Smooth muscle cell (in vitro differentiated cells): Measurements from ENCODE around the gene SLC7A6. TPM values are rescaled to one million over a fixed set of nuclear protein-coding genes. Genes with fewer than 3 reads are reported as not detected.
A peak's percentile ranks its signal among the peaks of the same experiment; 100 is the strongest.

Experiments
- DNase-seq: peaks from one replicate; lab custom pipeline; 2025; ENCODE audit not compliant: unreplicated experiment; lab: John Stamatoyannopoulos, UW
- H2AFZ ChIP-seq: fragments of 200-600 bp; sonication (generic); 2 replicates; pipeline ENCODE4 v1.6.0; 2016; ENCODE audit warnings: antibody characterized with exemption, low read depth, mild to moderate bottlenecking
- H3F3A ChIP-seq: fragments of 200-600 bp; sonication (generic); 2 replicates; pipeline ENCODE4 v1.6.0; 2017; ENCODE audit warnings: antibody characterized with exemption, low read depth
- H3K27ac ChIP-seq: fragments of 200-600 bp; sonication (generic); 2 replicates; pipeline ENCODE4 v1.5.1; 2016; ENCODE audit warnings: low read depth, mild to moderate bottlenecking
- H3K27me3 ChIP-seq: fragments of 200-600 bp; sonication (generic); 2 replicates; pipeline ENCODE4 v1.6.1; 2016; ENCODE audit warnings: low read depth, mild to moderate bottlenecking
- H3K36me3 ChIP-seq: fragments of 200-600 bp; sonication (generic); 2 replicates; pipeline ENCODE4 v1.5.1; 2016; ENCODE audit warnings: low read depth
- H3K4me1 ChIP-seq: fragments of 200-600 bp; sonication (generic); 2 replicates; pipeline ENCODE4 v1.5.1; 2016; ENCODE audit warnings: low read depth
- H3K4me2 ChIP-seq: fragments of 200-600 bp; sonication (generic); 2 replicates; pipeline ENCODE4 v1.6.0; 2016; ENCODE audit warnings: mild to moderate bottlenecking
- H3K4me3 ChIP-seq: fragments of 200-600 bp; sonication (generic); 2 replicates; pipeline ENCODE4 v1.5.1; 2016; ENCODE audit warnings: mild to moderate bottlenecking
- H3K79me2 ChIP-seq: fragments of 200-600 bp; sonication (generic); 2 replicates; pipeline ENCODE4 v1.6.0; 2016; ENCODE audit warnings: low read depth, mild to moderate bottlenecking
- H3K9ac ChIP-seq: fragments of 200-600 bp; sonication (generic); 2 replicates; pipeline ENCODE4 v1.6.0; 2016; ENCODE audit warnings: low read depth
- H3K9me3 ChIP-seq: fragments of 200-600 bp; sonication (generic); replicated peaks from 2 replicates; pipeline ENCODE4 v1.5.1; 2016; ENCODE audit warnings: low read depth
- H4K20me1 ChIP-seq: fragments of 200-600 bp; sonication (generic); 2 replicates; pipeline ENCODE4 v1.6.0; 2016; ENCODE audit warnings: low read depth
- CTCF ChIP-seq: fragments of 200-600 bp; sonication (generic); IDR thresholded peaks from 2 replicates; pipeline ENCODE4 v1.5.1; 2017; ENCODE audit warnings: borderline replicate concordance, mild to moderate bottlenecking, antibody characterized with exemption; ENCODE audit not compliant: insufficient read depth, poor library complexity, severe bottlenecking
- WGBS: methylation state at CpG from one replicate; pipeline ENCODE4 v1.1.7; 2016; ENCODE audit warnings: low lambda C conversion rate; 5-methylcytosine and 5-hydroxymethylcytosine counted together
- polyA plus RNA-seq: library from polyadenylated mRNA; unstranded; fragments of >200 nt; fragmentation: Nextera tagmentation; extraction: Ambion mirVana; gene quantifications from 2 replicates; pipeline ENCODE4 v1.2.1, GENCODE V29; 2016
- total RNA-seq: library from RNA; depleted of rRNA; stranded (reverse); fragments of >200 nt; gene quantifications from 2 replicates; pipeline ENCODE4 v1.2.3, GENCODE V29; 2014

Gene SLC7A6
- total and polyA plus RNA-seq, 2 experiments from 2014 or later: 11.4 to 16.5 TPM

- Histone ChIP-seq H2AFZ (no peak overlapping the region), H3K27ac (no peak overlapping the region), H3K9me3 (no peaks in the 10 kb centered on the region), H3K27me3 (no peaks in the 10 kb centered on the region), H4K20me1 (peaks cover 19% of the 10 kb centered on the region), H3K9ac (no peak overlapping the region), H3K4me3 (no peak overlapping the region), H3K36me3 (no peaks in the 10 kb centered on the region), H3K79me2 (peaks cover 45% of the 10 kb centered on the region), H3F3A (peaks cover 6% of the 10 kb centered on the region), H3K4me2 (no peak overlapping the region), H3K4me1 (peaks cover 11% of the 10 kb centered on the region)
- no peak for TF ChIP-seq CTCF
- WGBS: 92% methylated on average over 3 of the region's 3 CpGs
- no peak for DNase-seq
These were observed 42.3 kb downstream of the SLC7A6 start for GRCh38 chr16:68306633-68307032.

DNA sequence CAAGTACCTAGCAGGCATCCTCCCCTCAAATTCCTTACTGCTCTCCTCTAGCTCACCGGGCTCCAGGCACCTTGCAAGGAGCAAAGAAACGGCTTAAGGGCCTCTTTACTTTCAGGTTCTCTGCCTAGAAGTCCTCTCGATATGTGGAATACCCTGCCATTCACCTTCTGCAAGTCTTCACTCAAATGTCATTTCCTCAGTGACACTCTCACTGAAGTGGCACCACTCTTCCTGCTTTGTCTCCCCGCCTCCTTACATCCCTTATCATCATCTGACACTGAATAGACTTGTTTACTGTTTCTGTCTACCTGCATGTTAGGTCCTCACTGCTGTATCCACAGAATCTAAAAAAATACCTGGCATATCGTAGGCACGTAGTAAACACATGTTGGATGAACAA is 45.5 kb downstream of the SLC7A6 start:
- Histone ChIP-seq H3K27ac (peak overlapping the region; percentile 66), H2AFZ (peak overlapping the region; percentile 97)

GRCh38 chr16:68310437-68310773 is 46.1 kb downstream of the SLC7A6 start:
- no peak for TF ChIP-seq CTCF
- Histone ChIP-seq H3K27me3 (no peaks in the 10 kb centered on the region), H3K4me3 (peak overlapping the region; percentile 80), H3K79me2 (peaks cover 76% of the 10 kb centered on the region), H4K20me1 (peaks cover 2% of the 10 kb centered on the region), H3K27ac (peak overlapping the region; percentile 66), H3F3A (no peaks in the 10 kb centered on the region), H3K4me2 (peak overlapping the region; percentile 90), H3K9me3 (no peaks in the 10 kb centered on the region), H3K4me1 (peaks cover 14% of the 10 kb centered on the region), H3K36me3 (no peaks in the 10 kb centered on the region), H2AFZ (peak overlapping the region; percentile 97), H3K9ac (peak overlapping the region; percentile 81)
- DNase-seq: no peak
- WGBS: under 1% methylated on average over 29 of the region's 29 CpGs

More for the DNA sequence above, 45.5 kb downstream of the SLC7A6 start:
- Histone ChIP-seq H3K4me2 (peak overlapping the region; percentile 90), H3K9me3 (no peaks in the 10 kb centered on the region), H3K4me3 (peak overlapping the region; percentile 80), H3K9ac (peak overlapping the region; percentile 81), H3K27me3 (no peaks in the 10 kb centered on the region), H3K79me2 (peaks cover 76% of the 10 kb centered on the region), H3F3A (no peaks in the 10 kb centered on the region), H3K36me3 (no peaks in the 10 kb centered on the region), H4K20me1 (peaks cover 2% of the 10 kb centered on the region), H3K4me1 (peaks cover 14% of the 10 kb centered on the region)
- no peak for DNase-seq
- TF ChIP-seq CTCF: no peak
- 68% methylated on average over 6 of the region's 6 CpGs for WGBS

DNA sequence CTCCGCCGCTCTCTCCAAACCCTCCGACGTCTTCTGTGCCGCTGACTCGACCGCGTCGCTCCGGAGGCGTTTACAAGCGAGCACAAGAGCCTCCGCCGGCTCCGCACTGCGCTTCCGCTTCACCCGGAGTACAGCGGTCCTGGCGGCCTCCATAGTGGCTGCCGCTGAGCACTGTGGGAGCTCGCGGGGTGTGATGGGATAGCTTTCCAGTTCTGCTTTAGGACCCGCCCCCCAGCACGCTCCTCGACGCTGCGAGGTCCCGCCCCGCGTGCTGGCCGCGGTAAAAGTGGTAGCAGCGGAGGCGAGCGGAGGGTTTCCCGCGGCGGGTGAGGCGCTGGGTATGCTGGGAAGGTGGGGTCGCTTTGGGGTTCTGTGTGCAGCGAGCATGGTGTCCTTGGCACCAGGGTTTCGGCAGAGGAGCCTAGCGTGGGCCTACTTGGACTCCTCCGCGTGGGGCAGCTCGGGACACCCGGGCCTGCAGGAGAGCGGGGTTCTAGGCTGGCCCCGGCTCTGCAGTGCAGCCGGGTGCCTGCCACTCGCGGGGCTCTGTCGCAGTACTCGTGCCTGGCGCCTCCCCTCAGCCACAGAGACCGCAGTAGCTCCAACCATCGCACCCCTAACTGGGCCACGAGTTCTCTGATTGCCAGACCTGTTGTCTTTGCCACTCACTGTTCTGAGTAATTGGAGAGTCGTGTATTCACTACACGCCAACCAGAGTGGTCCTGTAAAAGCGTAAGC is 46.6 kb downstream of the SLC7A6 start, which contains the start of the genes PRMT7 and SLC7A6OS:
Gene PRMT7, plus strand, starts transcription at position 246 of the 738 bp plus-strand sequence. CDS start 4,961 bp downstream, outside the sequence.
Gene SLC7A6OS, minus strand, starts transcription at position 173 of the 738 bp plus-strand sequence. Its CDS starts 20 bp downstream, at position 153.
- H4K20me1 ChIP-seq: peaks cover 2% of the 10 kb centered on the region
- WGBS: 1% methylated on average over 60 of the region's 62 CpGs
- no peaks in the 10 kb centered on the region for H3F3A ChIP-seq
- DNase-seq: peak; percentile 71
- no peaks in the 10 kb centered on the region for H3K9me3 ChIP-seq
- H3K9ac ChIP-seq: peak within 1 kb of the TSS; percentile 81
- H3K4me3 ChIP-seq: peak within 1 kb of the TSS; percentile 80
- peak within 1 kb of the TSS; percentile 66 for H3K27ac ChIP-seq
- H3K27me3 ChIP-seq: no peaks in the 10 kb centered on the region
- H2AFZ ChIP-seq: peak within 1 kb of the TSS; percentile 97
- H3K4me1 ChIP-seq: peaks cover 14% of the 10 kb centered on the region
- H3K4me2 ChIP-seq: peak within 1 kb of the TSS; percentile 90
- peaks cover 76% of the 10 kb centered on the region for H3K79me2 ChIP-seq
- no peak for TF ChIP-seq CTCF
- H3K36me3 ChIP-seq: no peaks in the 10 kb centered on the region
